Measurements from ENCODE around the gene EPB41L4A.

GRCh38 chr5:112382886-112383285, 36.2 kb downstream of the EPB41L4A start:
- TF ChIP-seq CTCF (conservative IDR thresholded peaks at IDR 0.05 in 1 of 2, IDR thresholded peaks at IDR 0.05 in 1 of 2; ENCODE audit: low read depth in 1 of 2, low read length in 2 of 2) = no peak
- no peak for TF ChIP-seq EZH2 (IDR thresholded peaks at IDR 0.05; ENCODE audit: low read length, missing control alignments)

Data from fibroblast of lung (primary cell).